Vagina (tissue), 2 donors: Measurements from ENCODE around the gene POT1. TPM values are rescaled to one million over a fixed set of nuclear protein-coding genes. Genes with fewer than 3 reads are reported as not detected.

ENCODE experiments used
- DNase-seq, 2 donors: peaks; one replicate each; pipeline ENCODE4 v3.0.0-alpha.2; 2017; ENCODE audit errors: extremely low spot score in 2 of 2
- H3K27ac ChIP-seq: fragments of 200-600 bp; sonication (generic); one replicate; pipeline ENCODE4 v1.5.1; 2019
- H3K27me3 ChIP-seq: fragments of 200-600 bp; sonication (generic); one replicate; pipeline ENCODE4 v1.5.1; 2019
- H3K36me3 ChIP-seq, 2 donors: fragments of 200-600 bp; sonication (generic); one replicate each; pipeline ENCODE4 v1.5.1; 2017 to 2019
- H3K4me1 ChIP-seq: fragments of 200-600 bp; sonication (generic); one replicate; pipeline ENCODE4 v1.5.1; 2019
- H3K4me3 ChIP-seq, 2 donors: fragments of 200-600 bp; sonication (generic); 1 replicate in 1 of 2; 2 replicates in 1 of 2; pipeline ENCODE4 v1.5.1; 2016 to 2019
- H3K9me3 ChIP-seq: fragments of 200-600 bp; sonication (generic); one replicate; pipeline ENCODE4 v1.5.1; 2019
- CTCF ChIP-seq, 3 experiments: fragments of 450-650 bp in 2 of 3; fragments of 200-600 bp in 1 of 3; sonication (generic) in 1 of 3; IDR thresholded peaks; one replicate each; pipeline ENCODE4 v1.5.1; 2017 to 2019; ENCODE audit warnings: antibody characterized with exemption in 3 of 3, mild to moderate bottlenecking in 2 of 3, moderate library complexity in 2 of 3
- POLR2A ChIP-seq, 2 donors: fragments of 450-650 bp; IDR thresholded peaks; one replicate each; pipeline ENCODE4 v1.6.1; 2017; ENCODE audit warnings: antibody characterized with exemption in 2 of 2, mild to moderate bottlenecking in 2 of 2, moderate library complexity in 2 of 2
- POLR2AphosphoS5 ChIP-seq, 2 donors: sonication (generic); formaldehyde crosslinking; IDR thresholded peaks; one replicate each; pipeline ENCODE4 v1.9.0; 2017; ENCODE audit warnings: antibody characterized with exemption in 2 of 2, mild to moderate bottlenecking in 2 of 2, low read depth in 1 of 2; ENCODE audit not compliant: insufficient read depth in 1 of 2
- intact Hi-C: fragments of 100-400 bp; cut with DNase I; formaldehyde crosslinking; loops from one replicate; pipeline ENCODE4 v1.15.1; 2023
- total RNA-seq: library from RNA; depleted of rRNA; stranded (reverse); fragments of >200 nt; gene quantifications from one replicate; pipeline ENCODE4 v1.2.3, GENCODE V29; 2016

Gene POT1
- total RNA-seq, 1 donor from 2014 or later, result 30.9 TPM

GRCh38 chr7:124924906-124925305 lies 4.7 kb downstream of the POT1 start:
- Histone ChIP-seq H3K27ac (no peak overlapping the region), H3K36me3 (peaks cover 0 to 5% of the 10 kb centered on the region in 2 donors), H3K27me3 (no peaks in the 10 kb centered on the region), H3K4me1 (peaks cover 16% of the 10 kb centered on the region), H3K9me3 (no peaks in the 10 kb centered on the region), H3K4me3 (no peak overlapping the region)
- DNase-seq, result no peak
- TF ChIP-seq CTCF (IDR thresholded peaks at IDR 0.05) (no peak), POLR2AphosphoS5 (IDR thresholded peaks at IDR 0.05; ENCODE audit: insufficient read depth in 1 of 2, low read depth in 1 of 2) (no peak), POLR2A (IDR thresholded peaks at IDR 0.05) (no peak)
- intact Hi-C loops, result no loop called here

GRCh38 chr7:124922200-124922599 lies 7.4 kb downstream of the POT1 start:
- DNase-seq, result no peak
- peaks cover 4% of the 10 kb centered on the region for H3K4me1 ChIP-seq
- no peak overlapping the region for H3K27ac ChIP-seq
- intact Hi-C loops, result no loop called here
- no peak for TF ChIP-seq CTCF (IDR thresholded peaks at IDR 0.05)
- TF ChIP-seq POLR2A (IDR thresholded peaks at IDR 0.05), result no peak
- TF ChIP-seq POLR2AphosphoS5 (IDR thresholded peaks at IDR 0.05; ENCODE audit: insufficient read depth in 1 of 2, low read depth in 1 of 2), result no peak
- H3K27me3 ChIP-seq, result no peaks in the 10 kb centered on the region
- no peak overlapping the region for H3K4me3 ChIP-seq
- peaks cover 0 to 5% of the 10 kb centered on the region in 2 donors for H3K36me3 ChIP-seq
- H3K9me3 ChIP-seq, result no peaks in the 10 kb centered on the region

- no peaks in the 10 kb centered on the region for H3K27me3 ChIP-seq
- H3K4me3 ChIP-seq, result no peak overlapping the region
- peaks cover 4% of the 10 kb centered on the region for H3K4me1 ChIP-seq
- H3K9me3 ChIP-seq, result no peaks in the 10 kb centered on the region
- H3K27ac ChIP-seq, result no peak overlapping the region
- intact Hi-C loops, result no loop called here
- no peak for DNase-seq
- no peak for TF ChIP-seq POLR2AphosphoS5 (IDR thresholded peaks at IDR 0.05; ENCODE audit: insufficient read depth in 1 of 2, low read depth in 1 of 2)
- no peak for TF ChIP-seq CTCF (IDR thresholded peaks at IDR 0.05)
- no peak for TF ChIP-seq POLR2A (IDR thresholded peaks at IDR 0.05)
- no peaks in the 10 kb centered on the region for H3K36me3 ChIP-seq
Measured at GRCh38 chr7:124919841-124920240, 9.8 kb downstream of the POT1 start.

GRCh38 chr7:124918662-124919061 lies 11.0 kb downstream of the POT1 start:
- H3K4me1 ChIP-seq, result peaks cover 4% of the 10 kb centered on the region
- DNase-seq, result no peak
- no peaks in the 10 kb centered on the region for H3K27me3 ChIP-seq
- no peaks in the 10 kb centered on the region for H3K9me3 ChIP-seq
- no peak overlapping the region for H3K4me3 ChIP-seq
- TF ChIP-seq CTCF (IDR thresholded peaks at IDR 0.05) (no peak), POLR2AphosphoS5 (IDR thresholded peaks at IDR 0.05; ENCODE audit: insufficient read depth in 1 of 2, low read depth in 1 of 2) (no peak), POLR2A (IDR thresholded peaks at IDR 0.05) (no peak)
- intact Hi-C loops, result no loop called here
- H3K27ac ChIP-seq, result no peak overlapping the region
- H3K36me3 ChIP-seq, result peaks cover 0 to 4% of the 10 kb centered on the region in 2 donors

- H3K4me3 ChIP-seq, result no peak overlapping the region
- H3K4me1 ChIP-seq, result no peaks in the 10 kb centered on the region
- no peak for TF ChIP-seq POLR2A (IDR thresholded peaks at IDR 0.05)
- TF ChIP-seq CTCF (IDR thresholded peaks at IDR 0.05), result no peak
- no peak for TF ChIP-seq POLR2AphosphoS5 (IDR thresholded peaks at IDR 0.05; ENCODE audit: insufficient read depth in 1 of 2, low read depth in 1 of 2)
- H3K27ac ChIP-seq, result no peak overlapping the region
- DNase-seq, result no peak
- H3K36me3 ChIP-seq, result peaks cover 0 to 4% of the 10 kb centered on the region in 2 donors
- intact Hi-C loops, result no loop called here
- no peaks in the 10 kb centered on the region for H3K9me3 ChIP-seq
- H3K27me3 ChIP-seq, result no peaks in the 10 kb centered on the region
Measured at GRCh38 chr7:124915242-124915641, 14.4 kb downstream of the POT1 start.
